Activated naive CD8-positive, alpha-beta T cell treated with anti-CD3 and anti-CD28 coated beads for 36 hours (primary cell): ENCODE results near the gene TRAPPC6A. TPM values are rescaled to one million over a fixed set of nuclear protein-coding genes. Genes with fewer than 3 reads are reported as not detected.
"Not testable (repeated sequence)": the region's sequence is repeated elsewhere in the genome, so short reads cannot be mapped to it uniquely, and the experiment has no call there.

Experiments used
- DNase-seq: peaks from one replicate; pipeline ENCODE4 v3.0.0; 2021
- H3K27ac Mint-ChIP-seq: one replicate; pipeline ENCODE4 v1.8.0; 2022; ENCODE audit warnings: mild to moderate bottlenecking, moderate library complexity, mixed read lengths
- H3K27me3 Mint-ChIP-seq: one replicate; pipeline ENCODE4 v1.8.0; 2022; ENCODE audit warnings: mild to moderate bottlenecking, mixed read lengths
- H3K36me3 Mint-ChIP-seq: one replicate; pipeline ENCODE4 v1.8.0; 2021; ENCODE audit warnings: mild to moderate bottlenecking, mixed read lengths
- H3K4me1 Mint-ChIP-seq: one replicate; pipeline ENCODE4 v1.8.0; 2021; ENCODE audit warnings: mixed read lengths
- H3K4me3 Mint-ChIP-seq: one replicate; pipeline ENCODE4 v1.8.0; 2022; ENCODE audit warnings: mild to moderate bottlenecking, moderate library complexity, mixed read lengths
- H3K9me3 Mint-ChIP-seq: one replicate; pipeline ENCODE4 v1.8.0; 2022; ENCODE audit warnings: mixed read lengths
- total RNA-seq, 2 experiments: library from RNA; stranded (reverse); gene quantifications; one replicate each; pipeline ENCODE4 v1.2.3, GENCODE V29; 2021

Gene TRAPPC6A
- total RNA-seq, 2 experiments from 2014 or later: 19.8 to 22.9 TPM

- peaks cover 58% of the 10 kb centered on the region for H3K4me1 Mint-ChIP-seq
- no peak for DNase-seq
- peak overlapping the region; percentile 43 for H3K4me3 Mint-ChIP-seq
- H3K36me3 Mint-ChIP-seq: peaks cover 4% of the 10 kb centered on the region
- no peaks in the 10 kb centered on the region for H3K9me3 Mint-ChIP-seq
- H3K27me3 Mint-ChIP-seq: no peaks in the 10 kb centered on the region
- peak overlapping the region; percentile 27 for H3K27ac Mint-ChIP-seq
Measured at GRCh38 chr19:45121827-45122345, 56.2 kb downstream of the TRAPPC6A start.

GRCh38 chr19:45119582-45119981 is 58.5 kb downstream of the TRAPPC6A start:
- Mint-ChIP-seq H3K27ac (no peak overlapping the region), H3K36me3 (peaks cover 4% of the 10 kb centered on the region), H3K4me1 (peaks cover 72% of the 10 kb centered on the region), H3K27me3 (no peaks in the 10 kb centered on the region), H3K4me3 (peak overlapping the region; percentile 32), H3K9me3 (no peaks in the 10 kb centered on the region)
- no peak for DNase-seq

GRCh38 chr19:45118591-45119355 is 59.3 kb downstream of the TRAPPC6A start:
- peaks cover 75% of the 10 kb centered on the region for H3K4me1 Mint-ChIP-seq

GRCh38 chr19:45118106-45118505 is 59.9 kb downstream of the TRAPPC6A start:
- Mint-ChIP-seq H3K27ac (no peak overlapping the region), H3K4me1 (peaks cover 78% of the 10 kb centered on the region), H3K9me3 (no peaks in the 10 kb centered on the region), H3K27me3 (no peaks in the 10 kb centered on the region), H3K4me3 (peak overlapping the region; percentile 43), H3K36me3 (peaks cover 4% of the 10 kb centered on the region)
- DNase-seq: no peak

More at GRCh38 chr19:45118591-45119355, 59.3 kb downstream of the TRAPPC6A start:
- Mint-ChIP-seq H3K27ac (peak overlapping the region; percentile 4), H3K4me3 (peak overlapping the region; percentile 32)
- H3K27me3 Mint-ChIP-seq, H3K9me3 Mint-ChIP-seq, H3K36me3 Mint-ChIP-seq: not testable (repeated sequence)
- peak; percentile 30 for DNase-seq

- H3K4me1 Mint-ChIP-seq: peaks cover 78% of the 10 kb centered on the region
- peak overlapping the region; percentile 71 for H3K27ac Mint-ChIP-seq
- peaks cover 4% of the 10 kb centered on the region for H3K36me3 Mint-ChIP-seq
- H3K9me3 Mint-ChIP-seq: no peaks in the 10 kb centered on the region
- DNase-seq: no peak
- H3K4me3 Mint-ChIP-seq: no peak overlapping the region
- H3K27me3 Mint-ChIP-seq: no peaks in the 10 kb centered on the region
Measured at GRCh38 chr19:45117671-45118070, 60.4 kb downstream of the TRAPPC6A start.

- no peaks in the 10 kb centered on the region for H3K27me3 Mint-ChIP-seq
- H3K36me3 Mint-ChIP-seq: peaks cover 4% of the 10 kb centered on the region
- peak overlapping the region; percentile 71 for H3K27ac Mint-ChIP-seq
- no peaks in the 10 kb centered on the region for H3K9me3 Mint-ChIP-seq
- H3K4me1 Mint-ChIP-seq: peaks cover 74% of the 10 kb centered on the region
- H3K4me3 Mint-ChIP-seq: peak overlapping the region; percentile 32
- peak; percentile 84 for DNase-seq
Measured at GRCh38 chr19:45117167-45117594, 60.9 kb downstream of the TRAPPC6A start.

GRCh38 chr19:45115809-45116615 is 62.0 kb downstream of the TRAPPC6A start:
- peaks cover 4% of the 10 kb centered on the region for H3K36me3 Mint-ChIP-seq
- H3K27ac Mint-ChIP-seq: no peak overlapping the region
- no peak overlapping the region for H3K4me3 Mint-ChIP-seq
- H3K4me1 Mint-ChIP-seq: peaks cover 68% of the 10 kb centered on the region
- H3K9me3 Mint-ChIP-seq: no peaks in the 10 kb centered on the region
- no peaks in the 10 kb centered on the region for H3K27me3 Mint-ChIP-seq
- no peak for DNase-seq

GRCh38 chr19:45114116-45114515 is 63.9 kb downstream of the TRAPPC6A start:
- Mint-ChIP-seq H3K27ac (no peak overlapping the region), H3K36me3 (no peaks in the 10 kb centered on the region), H3K4me3 (no peak overlapping the region), H3K27me3 (no peaks in the 10 kb centered on the region), H3K4me1 (peaks cover 60% of the 10 kb centered on the region), H3K9me3 (no peaks in the 10 kb centered on the region)
- DNase-seq: no peak

- DNase-seq: no peak
- H3K4me1 Mint-ChIP-seq: peaks cover 57% of the 10 kb centered on the region
- H3K27ac Mint-ChIP-seq: no peak overlapping the region
Measured at GRCh38 chr19:45113628-45114027, 64.4 kb downstream of the TRAPPC6A start.

More at GRCh38 chr19:45113628-45114027, 64.4 kb downstream of the TRAPPC6A start:
- H3K4me3 Mint-ChIP-seq: no peak overlapping the region
- no peaks in the 10 kb centered on the region for H3K27me3 Mint-ChIP-seq
- H3K9me3 Mint-ChIP-seq: no peaks in the 10 kb centered on the region
- H3K36me3 Mint-ChIP-seq: no peaks in the 10 kb centered on the region

Other genes starting within 250 kb of the TRAPPC6A start
- gene APOC4, start 236.0 kb downstream of the TRAPPC6A start, total RNA-seq: not detected
- gene APOC2, start 232.2 kb downstream of the TRAPPC6A start, total RNA-seq: not detected
- gene CLPTM1, start 222.9 kb downstream of the TRAPPC6A start, total RNA-seq: 10 to 100 TPM; 54.2 to 57.2 TPM
- gene RELB, start 176.8 kb downstream of the TRAPPC6A start, total RNA-seq: 10 to 100 TPM; 45.5 to 45.8 TPM
- 10 to 100 TPM; 89.9 to 94.2 TPM for gene CLASRP, start 139.2 kb downstream of the TRAPPC6A start, total RNA-seq
- gene ZNF296, start 101.8 kb downstream of the TRAPPC6A start, total RNA-seq: 1 to 10 TPM; 5.4 to 6.3 TPM
- gene GEMIN7, start 99.0 kb downstream of the TRAPPC6A start, total RNA-seq: 10 to 100 TPM; 53.6 to 58.2 TPM
- 10 to 100 TPM; 13.3 to 15.3 TPM for gene PPP1R37, start 85.1 kb downstream of the TRAPPC6A start, total RNA-seq
- under 1 TPM in 1 of 2 experiments, not detected in 1; 0.24 TPM for gene NKPD1, start 17.3 kb downstream of the TRAPPC6A start, total RNA-seq
- 10 to 100 TPM; 10.5 to 13.3 TPM for gene BLOC1S3, start 547 bp upstream of the TRAPPC6A start, total RNA-seq
- not detected for gene EXOC3L2, start 67.2 kb upstream of the TRAPPC6A start, total RNA-seq
- gene MARK4, start 73.0 kb upstream of the TRAPPC6A start, total RNA-seq: 10 to 100 TPM; 12.6 to 14.9 TPM
- not detected for gene CKM, start 144.6 kb upstream of the TRAPPC6A start, total RNA-seq
- gene KLC3, start 162.5 kb upstream of the TRAPPC6A start, total RNA-seq: not detected
- 10 to 100 TPM; 25.5 to 29.1 TPM for gene ERCC2, start 192.3 kb upstream of the TRAPPC6A start, total RNA-seq
- 1 to 10 TPM; 3.6 to 4.7 TPM for gene PPP1R13L, start 226.8 kb upstream of the TRAPPC6A start, total RNA-seq
- 10 to 100 TPM; 27.0 to 27.1 TPM for gene POLR1G, start 228.4 kb upstream of the TRAPPC6A start, total RNA-seq
- 10 to 100 TPM; 50.0 to 53.2 TPM for gene ERCC1, start 245.7 kb upstream of the TRAPPC6A start, total RNA-seq